Panc1 (cell line): ENCODE data around the gene HLA-A. TPM values are rescaled to one million over a fixed set of nuclear protein-coding genes. Genes with fewer than 3 reads are reported as not detected.

Experiments
- ATAC-seq: fragments of 200-7000 bp; cut with Tn5 transposase; 2 replicates; pipeline ENCODE4 v1.9.1; 2020; ENCODE audit warnings: mild to moderate bottlenecking, moderate library complexity
- BruUV-seq: library from RNA; stranded (reverse); fragments of 400-500 nt; replicated peaks from 2 replicates; lab custom pipeline; 2021; lab: Mats Ljungman, UMichigan
- CTCF ChIA-PET: fragments of 300-600 bp; sonication (Branson Sonifier 250); formaldehyde crosslinking; loops from one replicate; lab custom pipeline; 2022; ENCODE audit warnings: antibody characterized with exemption; lab: Charles Lee
- POLR2A ChIA-PET: fragments of 300-600 bp; sonication (Branson Sonifier 250); formaldehyde crosslinking; loops from one replicate; lab custom pipeline; 2022; ENCODE audit warnings: antibody characterized with exemption; lab: Charles Lee
- DNase-seq: peaks from one replicate; pipeline ENCODE4 v3.0.0-alpha.2; 2010; ENCODE audit warnings: low read depth, low spot score
- H3K27ac ChIP-seq: 2 replicates; pipeline ENCODE4 v1.5.1; 2011; ENCODE audit warnings: mild to moderate bottlenecking, low read length, inconsistent platforms
- H3K27me3 ChIP-seq: fragments of 200-500 bp; sonication (Bioruptor generic); 2 replicates; pipeline ENCODE4 v1.6.0; 2014; ENCODE audit warnings: low read length, inconsistent platforms; ENCODE audit not compliant: control insufficient read depth, insufficient read depth
- H3K36me3 ChIP-seq: fragments of 200-500 bp; sonication (Bioruptor generic); 2 replicates; pipeline ENCODE4 v1.5.1; 2014; ENCODE audit warnings: inconsistent platforms, mild to moderate bottlenecking, low read length, moderate library complexity; ENCODE audit not compliant: control insufficient read depth, insufficient read depth
- H3K4me1 ChIP-seq: 2 replicates; pipeline ENCODE4 v1.5.1; 2011; ENCODE audit warnings: inconsistent platforms, mild to moderate bottlenecking, low read length, moderate library complexity; ENCODE audit not compliant: control insufficient read depth, insufficient read depth
- H3K4me3 ChIP-seq, 2 experiments: 2 replicates each; pipeline ENCODE4 v1.5.1; 2011 to 2012; ENCODE audit warnings: low read depth in 2 of 2, low read length in 2 of 2, mild to moderate bottlenecking in 2 of 2, inconsistent platforms in 1 of 2, moderate library complexity in 1 of 2
- H3K9me3 ChIP-seq: fragments of 200-500 bp; sonication (Bioruptor generic); 2 replicates; pipeline ENCODE4 v1.5.1; 2014; ENCODE audit warnings: low read depth, mild to moderate bottlenecking, inconsistent platforms, low read length, moderate library complexity; ENCODE audit not compliant: control insufficient read depth, insufficient read depth
- CTCF ChIP-seq: fragments of 450-650 bp; IDR thresholded peaks from 2 replicates; pipeline ENCODE4 v1.5.1; 2017; ENCODE audit warnings: mild to moderate bottlenecking
- POLR2AphosphoS5 ChIP-seq: IDR thresholded peaks from 2 replicates; pipeline ENCODE4 v1.6.1; 2012; ENCODE audit warnings: mild to moderate bottlenecking, low read depth, low read length, moderate library complexity
- REST ChIP-seq, 2 experiments: IDR thresholded peaks; 2 replicates each; pipeline ENCODE4 v1.6.1; 2011 to 2012; ENCODE audit warnings: low read depth in 2 of 2, control low read depth in 1 of 2, low read length in 1 of 2, mild to moderate bottlenecking in 1 of 2, moderate library complexity in 1 of 2; ENCODE audit not compliant: insufficient read depth in 1 of 2
- SIN3A ChIP-seq: IDR thresholded peaks from 2 replicates; pipeline ENCODE4 v1.6.1; 2012; ENCODE audit warnings: low read depth, mild to moderate bottlenecking, low read length, moderate library complexity, borderline replicate concordance; ENCODE audit not compliant: insufficient read depth
- TCF7L2 ChIP-seq: IDR thresholded peaks from 2 replicates; pipeline ENCODE4 v1.6.1; 2011; ENCODE audit warnings: mild to moderate bottlenecking, low read depth, low read length, inconsistent platforms
- in situ Hi-C: cut with HindIII; loops from 2 replicates; pipeline ENCODE4 v1.10.0; 2016; ENCODE audit warnings: low sequenced_read_pairs, low pct_unique_long_range_greater_than_20kb
- intact Hi-C: fragments of 100-400 bp; cut with micrococcal nuclease; formaldehyde crosslinking; loops from one replicate; pipeline ENCODE4 v1.10.0; 2022; ENCODE audit not compliant: unreplicated experiment
- total RNA-seq: library from RNA; stranded (reverse); gene quantifications from one replicate; pipeline ENCODE4 v1.2.1, GENCODE V29; 2021; ENCODE audit not compliant: unreplicated experiment

Gene HLA-A
- total RNA-seq, 1 experiment from 2014 or later, result 397 TPM

- BruUV-seq, result no TSS peak
- Histone ChIP-seq H3K9me3 (no peaks in the 10 kb centered on the region), H3K4me1 (no peaks in the 10 kb centered on the region), H3K27me3 (no peaks in the 10 kb centered on the region), H3K27ac (no peak overlapping the region), H3K4me3 (no peak overlapping the region), H3K36me3 (no peaks in the 10 kb centered on the region)
- TF ChIP-seq TCF7L2, result no peak
- TF ChIP-seq SIN3A, result no peak
- TF ChIP-seq POLR2AphosphoS5, result no peak
- intact Hi-C loops, result no loop called here
- ATAC-seq, result no peak
- ChIA-PET POLR2A (no interaction called here), CTCF (no interaction called here)
- DNase-seq, result no peak
- in situ Hi-C loops, result no loop called here
Measured at GRCh38 chr6:29984232-29984631, 41.9 kb downstream of the HLA-A start.

- TF ChIP-seq SIN3A (no peak), POLR2AphosphoS5 (no peak), TCF7L2 (no peak), REST (IDR thresholded peaks at IDR 0.05; ENCODE audit: insufficient read depth in 1 of 2, low read depth in 2 of 2, low read length in 1 of 2) (no peak), CTCF (no peak)
- ATAC-seq (no peak), DNase-seq (no peak)
- ChIA-PET CTCF (interaction anchor here (0.6 kb wide), 1 partner anchor 118 kb away, joined by 13 read pairs; no protein-coding TSS in a partner anchor), POLR2A (no interaction called here)
- no peaks in the 10 kb centered on the region for H3K4me1 ChIP-seq
- no peak overlapping the region for H3K27ac ChIP-seq
- no peaks in the 10 kb centered on the region for H3K9me3 ChIP-seq
- no peaks in the 10 kb centered on the region for H3K36me3 ChIP-seq
- intact Hi-C loops (no loop called here), in situ Hi-C loops (no loop called here)
- H3K4me3 ChIP-seq, result no peak overlapping the region
- no peaks in the 10 kb centered on the region; the same call in 1 of the 2 replicates for H3K27me3 ChIP-seq
- no TSS peak for BruUV-seq
Measured at GRCh38 chr6:29984992-29985391, 42.7 kb downstream of the HLA-A start.

- no peak overlapping the region for H3K27ac ChIP-seq
- H3K4me1 ChIP-seq, result no peaks in the 10 kb centered on the region
- no peak for ATAC-seq
- BruUV-seq, result no TSS peak
- no peaks in the 10 kb centered on the region; the same call in 1 of the 2 replicates for H3K27me3 ChIP-seq
- ChIA-PET CTCF (no interaction called here), POLR2A (no interaction called here)
- H3K36me3 ChIP-seq, result no peaks in the 10 kb centered on the region
- TF ChIP-seq CTCF, result no peak
- TF ChIP-seq TCF7L2, result no peak
- no peak for TF ChIP-seq REST (IDR thresholded peaks at IDR 0.05; ENCODE audit: insufficient read depth in 1 of 2, low read depth in 2 of 2, low read length in 1 of 2)
- no peak for TF ChIP-seq SIN3A
- no peak for TF ChIP-seq POLR2AphosphoS5
- no peak for DNase-seq
- intact Hi-C loops, result no loop called here
- no peaks in the 10 kb centered on the region for H3K9me3 ChIP-seq
- H3K4me3 ChIP-seq, result no peak overlapping the region
- in situ Hi-C loops, result no loop called here
Measured at GRCh38 chr6:29986179-29986781, 43.9 kb downstream of the HLA-A start.
